Trophoblast cell (in vitro differentiated cells and primary cell): Measurements from ENCODE around the gene MYBPH.
A peak's percentile ranks its signal among the peaks of the same experiment; 100 is the strongest.

ENCODE experiments used
- DNase-seq, 2 donors: peaks; one replicate each; pipeline ENCODE4 v3.0.0-alpha.2; 2016
- H2AFZ ChIP-seq: 2 replicates; pipeline ENCODE4 v1.6.1; 2013; ENCODE audit warnings: low read length, moderate library complexity, mild to moderate bottlenecking; ENCODE audit not compliant: insufficient read depth, poor library complexity
- H2AK5ac ChIP-seq: 2 replicates; pipeline ENCODE4 v1.6.1; 2013; ENCODE audit warnings: mild to moderate bottlenecking, low read length
- H2BK120ac ChIP-seq: 2 replicates; pipeline ENCODE4 v1.6.1; 2013; ENCODE audit warnings: low read length, mild to moderate bottlenecking, moderate library complexity; ENCODE audit not compliant: insufficient read depth, poor library complexity
- H2BK12ac ChIP-seq: 2 replicates; pipeline ENCODE4 v1.6.1; 2013; ENCODE audit warnings: mild to moderate bottlenecking, low read length, moderate library complexity
- H2BK5ac ChIP-seq: 2 replicates; pipeline ENCODE4 v1.6.1; 2013; ENCODE audit warnings: low read length, low read depth, moderate library complexity, mild to moderate bottlenecking; ENCODE audit not compliant: poor library complexity
- H3K14ac ChIP-seq: 2 replicates; pipeline ENCODE4 v1.6.1; 2013; ENCODE audit warnings: mild to moderate bottlenecking, low read length
- H3K18ac ChIP-seq: 2 replicates; pipeline ENCODE4 v1.6.1; 2013; ENCODE audit warnings: mild to moderate bottlenecking, low read length
- H3K23ac ChIP-seq: 2 replicates; pipeline ENCODE4 v1.6.1; 2013; ENCODE audit warnings: low read length
- H3K27ac ChIP-seq: 2 replicates; pipeline ENCODE4 v1.5.1; 2013; ENCODE audit warnings: low read depth, mild to moderate bottlenecking, inconsistent platforms, low read length, moderate library complexity
- H3K27me3 ChIP-seq: 2 replicates; pipeline ENCODE4 v1.6.1; 2013; ENCODE audit warnings: inconsistent platforms, mild to moderate bottlenecking, low read length, moderate library complexity; ENCODE audit not compliant: insufficient read depth
- H3K36me3 ChIP-seq, 2 experiments: 1 replicate in 1 of 2; 2 replicates in 1 of 2; pipeline ENCODE4 v1.6.1; 2013; ENCODE audit warnings: low read length in 2 of 2, mild to moderate bottlenecking in 2 of 2, moderate library complexity in 1 of 2; ENCODE audit not compliant: insufficient read depth in 2 of 2, control insufficient read depth in 1 of 2
- H3K4ac ChIP-seq: 2 replicates; pipeline ENCODE4 v1.6.1; 2013; ENCODE audit warnings: low read depth, mild to moderate bottlenecking, low read length, moderate library complexity
- H3K4me1 ChIP-seq, 2 experiments: 1 replicate in 1 of 2; 2 replicates in 1 of 2; pipeline ENCODE4 v1.6.1; 2013; ENCODE audit warnings: low read length in 2 of 2, mild to moderate bottlenecking in 2 of 2, moderate library complexity in 1 of 2; ENCODE audit not compliant: insufficient read depth in 2 of 2, control insufficient read depth in 1 of 2
- H3K4me2 ChIP-seq: 2 replicates; pipeline ENCODE4 v1.6.1; 2013; ENCODE audit warnings: inconsistent platforms, mild to moderate bottlenecking, low read length, moderate library complexity
- H3K4me3 ChIP-seq: 2 replicates; pipeline ENCODE4 v1.5.1; 2013; ENCODE audit warnings: mild to moderate bottlenecking, low read depth, low read length, inconsistent platforms
- H3K79me1 ChIP-seq: one replicate; pipeline ENCODE4 v1.6.1; 2013; ENCODE audit warnings: low read length
- H3K79me2 ChIP-seq: 2 replicates; pipeline ENCODE4 v1.6.1; 2013; ENCODE audit warnings: low read length, mild to moderate bottlenecking; ENCODE audit not compliant: control insufficient read depth, insufficient read depth, poor library complexity
- H3K9ac ChIP-seq: 2 replicates; pipeline ENCODE4 v1.6.1; 2013; ENCODE audit warnings: mild to moderate bottlenecking, low read length
- H3K9me3 ChIP-seq: 2 replicates; pipeline ENCODE4 v1.6.1; 2013; ENCODE audit warnings: low read depth, mild to moderate bottlenecking, control low read depth, inconsistent platforms, low read length; ENCODE audit not compliant: insufficient read depth
- H4K12ac ChIP-seq: 2 replicates; pipeline ENCODE4 v1.6.1; 2013; ENCODE audit warnings: low read depth, mild to moderate bottlenecking, low read length, moderate library complexity
- H4K8ac ChIP-seq: 2 replicates; pipeline ENCODE4 v1.6.1; 2013; ENCODE audit warnings: low read depth, mild to moderate bottlenecking, low read length, moderate library complexity
- H4K91ac ChIP-seq: one replicate; pipeline ENCODE4 v1.6.1; 2013; ENCODE audit warnings: low read depth, mild to moderate bottlenecking, low read length, moderate library complexity
- WGBS: extraction: QIAGEN DNeasy Blood & Tissue Kit; methylation state at CpG from one replicate; pipeline ENCODE4 v1.1.7; 2013; ENCODE audit warnings: missing lambda C conversion rate; ENCODE audit not compliant: insufficient read length, insufficient coverage; ENCODE audit errors: extremely low coverage; 5-methylcytosine and 5-hydroxymethylcytosine counted together

The MYBPH gene

GRCh38 chr1:203187689-203188264 lies 12.2 kb upstream of the MYBPH start:
- H4K8ac ChIP-seq, result no peak overlapping the region
- H3K9me3 ChIP-seq, result no peaks in the 10 kb centered on the region
- H3K79me1 ChIP-seq, result no peaks in the 10 kb centered on the region
- no peaks in the 10 kb centered on the region for H3K36me3 ChIP-seq
- H3K4me1 ChIP-seq, result peaks cover 0 to 3% of the 10 kb centered on the region in 2 experiments
- DNase-seq, result no peak
- WGBS, result no CpG with 5 or more reads among the region's 3 CpGs
- no peak overlapping the region for H2AK5ac ChIP-seq
- H3K79me2 ChIP-seq, result no peaks in the 10 kb centered on the region
- no peak overlapping the region for H3K23ac ChIP-seq
- H3K9ac ChIP-seq, result no peak overlapping the region
- H2BK12ac ChIP-seq, result no peak overlapping the region
- no peak overlapping the region for H3K14ac ChIP-seq
- H2AFZ ChIP-seq, result no peak overlapping the region
- no peak overlapping the region for H3K4me2 ChIP-seq
- no peak overlapping the region for H3K18ac ChIP-seq
- no peak overlapping the region for H4K12ac ChIP-seq
- no peak overlapping the region for H2BK120ac ChIP-seq
- H3K4ac ChIP-seq, result no peak overlapping the region
- H3K27ac ChIP-seq, result no peak overlapping the region
- no peak overlapping the region for H3K4me3 ChIP-seq
- no peak overlapping the region for H4K91ac ChIP-seq
- H3K27me3 ChIP-seq, result no peaks in the 10 kb centered on the region
- H2BK5ac ChIP-seq, result no peak overlapping the region

- DNase-seq, result peak in 1 of 2 donors; percentile 13
- no peak overlapping the region for H3K4ac ChIP-seq
- H3K4me2 ChIP-seq, result no peak overlapping the region
- H3K27me3 ChIP-seq, result no peaks in the 10 kb centered on the region
- no peak overlapping the region for H2BK5ac ChIP-seq
- H3K27ac ChIP-seq, result no peak overlapping the region
- H2AK5ac ChIP-seq, result no peak overlapping the region
- H3K9me3 ChIP-seq, result no peaks in the 10 kb centered on the region
- H3K4me1 ChIP-seq, result peaks cover 0 to 3% of the 10 kb centered on the region in 2 experiments
- no peak overlapping the region for H4K91ac ChIP-seq
- WGBS, result no CpG with 5 or more reads among the region's 7 CpGs
- H4K8ac ChIP-seq, result no peak overlapping the region
- no peak overlapping the region for H3K14ac ChIP-seq
- H3K79me2 ChIP-seq, result no peaks in the 10 kb centered on the region
- H3K4me3 ChIP-seq, result no peak overlapping the region
- no peak overlapping the region for H3K9ac ChIP-seq
- no peak overlapping the region for H2BK120ac ChIP-seq
- H2BK12ac ChIP-seq, result no peak overlapping the region
- H4K12ac ChIP-seq, result no peak overlapping the region
- no peaks in the 10 kb centered on the region for H3K79me1 ChIP-seq
- H3K18ac ChIP-seq, result no peak overlapping the region
- H2AFZ ChIP-seq, result no peak overlapping the region
- H3K23ac ChIP-seq, result no peak overlapping the region
- no peaks in the 10 kb centered on the region for H3K36me3 ChIP-seq
Observed at GRCh38 chr1:203187304-203187685, 11.7 kb upstream of the MYBPH start.

- no peaks in the 10 kb centered on the region for H3K27me3 ChIP-seq
- WGBS, result no CpG with 5 or more reads among the region's 14 CpGs
Observed at GRCh38 chr1:203186446-203187303, 11.0 kb upstream of the MYBPH start, which contains the start of gene CHI3L1. Gene CHI3L1 (minus strand): TSS chr1:203186704. CDS start chr1:203186623, 81 bp downstream.

GRCh38 chr1:203186091-203186445 lies 10.4 kb upstream of the MYBPH start:
- H3K36me3 ChIP-seq, result no peaks in the 10 kb centered on the region
- no peak overlapping the region for H3K4ac ChIP-seq
- no peak overlapping the region for H2AFZ ChIP-seq
- no peaks in the 10 kb centered on the region for H3K4me1 ChIP-seq
- WGBS, result no CpG with 5 or more reads among the region's 5 CpGs
- no peak overlapping the region for H3K18ac ChIP-seq
- H2BK120ac ChIP-seq, result no peak overlapping the region
- no peak overlapping the region for H3K4me2 ChIP-seq
- no peak overlapping the region for H2BK5ac ChIP-seq
- no peaks in the 10 kb centered on the region for H3K79me1 ChIP-seq
- no peak overlapping the region for H2BK12ac ChIP-seq
- no peak overlapping the region for H4K8ac ChIP-seq
- H4K12ac ChIP-seq, result no peak overlapping the region
- no peak overlapping the region for H4K91ac ChIP-seq
- H3K9ac ChIP-seq, result no peak overlapping the region
- no peak for DNase-seq
- no peaks in the 10 kb centered on the region for H3K9me3 ChIP-seq
- H3K4me3 ChIP-seq, result no peak overlapping the region
- no peak overlapping the region for H3K14ac ChIP-seq
- H3K79me2 ChIP-seq, result no peaks in the 10 kb centered on the region
- no peak overlapping the region for H3K27ac ChIP-seq
- H3K23ac ChIP-seq, result no peak overlapping the region
- no peak overlapping the region for H2AK5ac ChIP-seq
- no peaks in the 10 kb centered on the region for H3K27me3 ChIP-seq

More at GRCh38 chr1:203186446-203187303, 11.0 kb upstream of the MYBPH start, which contains the start of gene CHI3L1:
- Histone ChIP-seq H3K14ac (no peak within 1 kb of the TSS), H2AK5ac (no peak within 1 kb of the TSS), H2BK120ac (no peak within 1 kb of the TSS), H3K27ac (no peak within 1 kb of the TSS), H3K4me3 (no peak within 1 kb of the TSS), H3K18ac (no peak within 1 kb of the TSS), H2AFZ (no peak within 1 kb of the TSS), H2BK5ac (no peak within 1 kb of the TSS), H4K8ac (no peak within 1 kb of the TSS), H3K79me2 (no peaks in the 10 kb centered on the region), H3K9me3 (no peaks in the 10 kb centered on the region), H4K12ac (no peak within 1 kb of the TSS), H2BK12ac (no peak within 1 kb of the TSS), H3K9ac (no peak within 1 kb of the TSS), H3K23ac (no peak within 1 kb of the TSS), H3K36me3 (no peaks in the 10 kb centered on the region), H3K4me1 (peaks cover 0 to 3% of the 10 kb centered on the region in 2 experiments), H3K4ac (no peak within 1 kb of the TSS), H3K79me1 (no peaks in the 10 kb centered on the region), H4K91ac (no peak within 1 kb of the TSS), H3K4me2 (no peak within 1 kb of the TSS)
- peak in 1 of 2 donors; percentile 24 for DNase-seq
